Chondrocyte (in vitro differentiated cells): ENCODE data around the gene CFAP299. TPM values are rescaled to one million over a fixed set of nuclear protein-coding genes. Genes with fewer than 3 reads are reported as not detected.

ENCODE experiments used
- DNase-seq: peaks from one replicate; pipeline ENCODE4 v3.0.0; 2021; ENCODE audit warnings: mixed read lengths, low spot score
- H3K27ac Mint-ChIP-seq: one replicate; pipeline ENCODE4 v1.8.0; 2021; ENCODE audit warnings: mild to moderate bottlenecking, moderate library complexity, mixed read lengths; ENCODE audit not compliant: unreplicated experiment
- H3K27me3 Mint-ChIP-seq: 2 replicates; pipeline ENCODE4 v1.8.0; 2021; ENCODE audit warnings: low read depth, mixed read lengths
- H3K36me3 Mint-ChIP-seq: 2 replicates; pipeline ENCODE4 v1.8.0; 2021; ENCODE audit warnings: low read depth, mixed read lengths
- H3K4me1 Mint-ChIP-seq: 2 replicates; pipeline ENCODE4 v1.8.0; 2021; ENCODE audit warnings: low read depth, mild to moderate bottlenecking, mixed read lengths
- H3K4me3 Mint-ChIP-seq: one replicate; pipeline ENCODE4 v1.8.0; 2021; ENCODE audit warnings: mild to moderate bottlenecking, moderate library complexity, mixed read lengths; ENCODE audit not compliant: unreplicated experiment
- H3K9me3 Mint-ChIP-seq: 2 replicates; pipeline ENCODE4 v1.8.0; 2021; ENCODE audit warnings: low read depth, mixed read lengths
- total RNA-seq: library from RNA; stranded (reverse); gene quantifications from 3 replicates; pipeline ENCODE4 v1.2.1, GENCODE V29; 2021
- TF ChIP-seq, protein P1 (sequence below): fragments of 200-600 bp; sonication (generic); IDR thresholded peaks from 2 replicates; pipeline ENCODE4 v1.5.0; 2021; ENCODE audit warnings: antibody characterized with exemption, mild to moderate bottlenecking, moderate library complexity

Gene CFAP299
- total RNA-seq, 1 donor from 2014 or later: 0.52 TPM

DNA sequence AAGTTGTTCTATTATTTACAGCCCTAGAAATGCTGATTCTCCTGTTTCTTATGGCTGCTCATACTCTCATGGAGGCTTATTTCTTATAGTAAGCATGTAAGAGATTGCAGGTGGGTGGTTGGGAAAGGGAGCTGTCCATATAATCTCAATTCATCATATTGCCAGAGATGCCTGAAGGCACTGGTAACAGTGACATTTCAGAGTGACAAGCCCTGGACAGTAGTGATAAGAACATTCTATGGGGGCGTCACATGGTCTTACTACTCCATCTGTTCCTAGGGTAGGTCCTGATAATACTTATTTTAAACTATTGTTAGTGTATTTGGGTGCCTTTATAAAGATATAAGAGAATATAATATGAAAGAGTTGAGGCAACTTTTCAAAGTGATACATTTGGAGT lies 171.5 kb downstream of the CFAP299 start:
- TF ChIP-seq, protein P1, sequence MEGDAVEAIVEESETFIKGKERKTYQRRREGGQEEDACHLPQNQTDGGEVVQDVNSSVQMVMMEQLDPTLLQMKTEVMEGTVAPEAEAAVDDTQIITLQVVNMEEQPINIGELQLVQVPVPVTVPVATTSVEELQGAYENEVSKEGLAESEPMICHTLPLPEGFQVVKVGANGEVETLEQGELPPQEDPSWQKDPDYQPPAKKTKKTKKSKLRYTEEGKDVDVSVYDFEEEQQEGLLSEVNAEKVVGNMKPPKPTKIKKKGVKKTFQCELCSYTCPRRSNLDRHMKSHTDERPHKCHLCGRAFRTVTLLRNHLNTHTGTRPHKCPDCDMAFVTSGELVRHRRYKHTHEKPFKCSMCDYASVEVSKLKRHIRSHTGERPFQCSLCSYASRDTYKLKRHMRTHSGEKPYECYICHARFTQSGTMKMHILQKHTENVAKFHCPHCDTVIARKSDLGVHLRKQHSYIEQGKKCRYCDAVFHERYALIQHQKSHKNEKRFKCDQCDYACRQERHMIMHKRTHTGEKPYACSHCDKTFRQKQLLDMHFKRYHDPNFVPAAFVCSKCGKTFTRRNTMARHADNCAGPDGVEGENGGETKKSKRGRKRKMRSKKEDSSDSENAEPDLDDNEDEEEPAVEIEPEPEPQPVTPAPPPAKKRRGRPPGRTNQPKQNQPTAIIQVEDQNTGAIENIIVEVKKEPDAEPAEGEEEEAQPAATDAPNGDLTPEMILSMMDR: no peak
- no peak for DNase-seq
- no peaks in the 10 kb centered on the region for H3K36me3 Mint-ChIP-seq
- no peak overlapping the region for H3K4me3 Mint-ChIP-seq
- H3K9me3 Mint-ChIP-seq: no peaks in the 10 kb centered on the region
- H3K4me1 Mint-ChIP-seq: no peaks in the 10 kb centered on the region
- H3K27ac Mint-ChIP-seq: no peak overlapping the region
- peaks cover 9% of the 10 kb centered on the region for H3K27me3 Mint-ChIP-seq

DNA sequence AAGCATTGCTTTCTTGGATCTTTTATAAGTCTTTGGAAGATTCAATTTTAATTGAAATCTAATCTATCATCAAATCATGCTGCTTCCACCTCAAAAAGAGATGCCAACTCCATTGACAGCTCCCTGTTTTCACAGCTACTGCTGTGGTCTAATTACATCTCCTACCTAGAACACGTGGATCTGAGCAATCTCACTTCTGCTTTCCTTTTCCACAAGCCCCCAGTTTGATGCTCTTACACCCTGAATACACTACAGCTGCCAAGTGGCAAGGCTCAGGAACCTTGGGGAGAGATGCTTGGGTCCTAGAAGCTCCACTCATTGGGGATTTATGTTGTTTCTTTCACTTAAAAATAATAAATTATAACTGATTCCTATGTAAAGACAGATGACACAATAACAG lies 172.0 kb downstream of the CFAP299 start:
- TF ChIP-seq, protein P1: no peak
- Mint-ChIP-seq H3K9me3 (no peaks in the 10 kb centered on the region), H3K27ac (no peak overlapping the region), H3K27me3 (peaks cover 9% of the 10 kb centered on the region), H3K4me1 (no peaks in the 10 kb centered on the region), H3K36me3 (no peaks in the 10 kb centered on the region), H3K4me3 (no peak overlapping the region)
- DNase-seq: no peak

DNA sequence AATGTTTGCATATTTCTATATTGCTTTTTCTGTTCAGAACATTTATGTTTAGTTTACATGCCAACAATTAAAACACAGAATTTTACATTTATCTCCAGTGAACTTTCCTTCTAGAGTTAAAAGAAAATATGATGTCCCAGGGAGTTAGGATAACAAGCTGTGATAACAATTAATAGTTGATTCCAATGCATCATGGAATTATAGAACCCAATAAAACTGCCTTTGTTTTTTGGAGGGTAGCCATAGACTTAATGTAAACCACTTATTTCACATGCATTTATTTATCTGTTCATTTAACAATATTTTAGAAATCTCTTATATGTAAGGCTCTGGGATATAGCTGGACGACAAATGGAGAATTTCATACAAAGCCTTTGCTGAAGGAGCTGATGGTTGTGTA lies 180.0 kb downstream of the CFAP299 start:
- Mint-ChIP-seq H3K36me3 (no peaks in the 10 kb centered on the region), H3K4me1 (no peaks in the 10 kb centered on the region), H3K4me3 (no peak overlapping the region), H3K27me3 (peaks cover 4% of the 10 kb centered on the region), H3K9me3 (no peaks in the 10 kb centered on the region), H3K27ac (no peak overlapping the region)
- TF ChIP-seq, protein P1: no peak
- no peak for DNase-seq

DNA sequence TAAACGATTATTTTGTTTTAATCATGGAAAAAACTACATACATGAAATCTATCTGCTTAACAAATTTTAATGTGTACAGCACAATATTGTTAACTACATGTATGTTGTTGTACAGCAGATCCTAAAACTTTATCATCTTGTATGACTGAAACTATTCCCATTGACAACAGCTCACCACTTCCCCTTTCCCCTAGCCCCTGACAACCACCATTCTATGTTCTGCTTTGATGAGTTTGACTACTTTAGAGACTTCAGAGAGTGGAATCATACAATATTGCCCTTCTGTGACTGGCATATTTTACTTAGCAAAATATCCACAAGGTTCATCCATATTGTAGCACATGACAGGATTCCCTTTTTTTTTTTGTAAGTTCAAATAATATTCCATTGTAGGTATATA lies 185.9 kb downstream of the CFAP299 start:
- Mint-ChIP-seq H3K27me3 (peaks cover 1% of the 10 kb centered on the region), H3K9me3 (no peaks in the 10 kb centered on the region), H3K4me1 (no peaks in the 10 kb centered on the region), H3K36me3 (no peaks in the 10 kb centered on the region), H3K4me3 (no peak overlapping the region), H3K27ac (no peak overlapping the region)
- no peak for DNase-seq
- TF ChIP-seq, protein P1: no peak

DNA sequence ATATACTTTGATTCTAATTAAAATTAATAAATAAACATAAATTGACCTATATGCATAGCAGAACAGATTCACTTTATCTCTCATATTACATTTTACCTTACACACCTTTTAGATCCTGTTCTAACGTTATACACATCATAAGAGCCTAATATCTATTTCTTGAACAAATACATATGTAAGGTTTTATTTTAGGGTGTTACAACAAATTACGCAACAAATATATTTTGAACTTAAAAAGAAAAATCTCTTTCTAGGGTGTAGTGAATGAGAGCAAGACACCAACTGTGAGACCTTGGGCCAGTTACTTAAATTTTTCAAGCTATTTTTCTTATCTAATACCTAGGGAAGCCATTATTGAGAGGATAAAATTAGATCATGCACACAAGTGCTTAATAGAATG lies 191.2 kb downstream of the CFAP299 start:
- Mint-ChIP-seq H3K36me3 (no peaks in the 10 kb centered on the region), H3K4me3 (no peak overlapping the region), H3K4me1 (no peaks in the 10 kb centered on the region), H3K9me3 (no peaks in the 10 kb centered on the region), H3K27me3 (peaks cover 15% of the 10 kb centered on the region), H3K27ac (no peak overlapping the region)
- TF ChIP-seq, protein P1: no peak
- DNase-seq: no peak
